Pulmonary artery endothelial cell (primary cell): ENCODE data around the gene PRKCA. TPM values are rescaled to one million over a fixed set of nuclear protein-coding genes. Genes with fewer than 3 reads are reported as not detected.
"Not testable (repeated sequence)": the region's sequence is repeated elsewhere in the genome, so short reads cannot be mapped to it uniquely, and the experiment has no call there.

Experiments used
- DNase-seq: peaks from one replicate; pipeline ENCODE4 v3.0.0-alpha.2; 2011; ENCODE audit warnings: low read depth, low spot score
- total RNA-seq: library from RNA; depleted of rRNA; stranded (reverse); fragments of >200 nt; gene quantifications from 2 replicates; pipeline ENCODE4 v1.2.3, GENCODE V29; 2014

PRKCA gene
- total RNA-seq, 1 donor from 2014 or later, result 10.8 TPM

DNA sequence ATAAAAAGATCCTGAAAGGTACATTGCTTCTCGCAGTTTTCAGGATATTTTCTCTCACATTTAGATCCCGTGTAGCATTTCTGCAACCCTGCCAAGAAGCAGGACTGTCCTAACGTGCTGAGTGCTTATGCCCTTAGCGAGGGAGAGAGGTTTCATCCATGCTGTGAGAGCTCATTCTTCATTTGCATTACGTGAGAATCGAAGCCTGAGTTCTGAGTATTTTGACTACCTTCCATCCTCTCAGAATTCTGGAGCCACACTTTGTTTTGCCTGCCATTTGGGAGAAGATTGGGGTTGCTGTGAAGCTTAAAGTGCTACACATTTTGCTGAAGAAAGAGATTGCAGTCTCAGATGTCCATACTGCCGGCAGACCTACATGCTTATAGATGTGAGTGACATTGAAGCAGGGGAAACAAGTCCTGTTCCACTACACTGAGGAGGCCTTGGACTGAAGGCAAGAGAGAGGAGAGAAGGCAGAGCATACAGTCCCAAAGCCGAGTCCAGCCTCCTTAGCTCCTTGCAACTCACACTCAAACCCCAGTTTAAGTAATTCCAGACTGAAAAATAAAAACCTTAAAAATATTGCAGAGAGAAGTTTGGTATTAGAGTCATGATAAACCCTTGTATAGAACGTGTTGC, 183.0 kb downstream of the PRKCA start:
- no peak for DNase-seq

- no peak for DNase-seq
Observed at GRCh38 chr17:66487121-66487520, 184.7 kb downstream of the PRKCA start.

- DNase-seq, result no peak
Observed at GRCh38 chr17:66487981-66488468, 185.6 kb downstream of the PRKCA start.

DNA sequence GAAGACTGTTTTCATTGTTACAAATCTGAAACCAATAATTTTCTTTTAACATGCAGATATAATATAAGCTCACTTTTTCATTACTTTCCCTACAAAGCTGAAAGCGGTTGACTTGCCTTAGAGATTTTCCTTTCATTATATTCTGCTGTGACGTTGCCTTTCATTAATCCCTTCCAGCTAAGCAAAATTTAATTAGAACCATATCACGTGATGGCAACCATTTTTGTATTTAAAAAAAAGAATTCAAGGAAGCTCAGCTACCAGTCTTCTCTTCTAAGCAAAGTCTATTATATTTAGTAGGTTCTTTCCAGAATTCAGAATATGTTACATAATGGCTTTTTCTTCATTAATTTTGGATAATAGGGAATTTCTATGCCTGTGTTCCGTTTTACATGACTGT, 186.5 kb downstream of the PRKCA start:
- DNase-seq, result no peak

DNA sequence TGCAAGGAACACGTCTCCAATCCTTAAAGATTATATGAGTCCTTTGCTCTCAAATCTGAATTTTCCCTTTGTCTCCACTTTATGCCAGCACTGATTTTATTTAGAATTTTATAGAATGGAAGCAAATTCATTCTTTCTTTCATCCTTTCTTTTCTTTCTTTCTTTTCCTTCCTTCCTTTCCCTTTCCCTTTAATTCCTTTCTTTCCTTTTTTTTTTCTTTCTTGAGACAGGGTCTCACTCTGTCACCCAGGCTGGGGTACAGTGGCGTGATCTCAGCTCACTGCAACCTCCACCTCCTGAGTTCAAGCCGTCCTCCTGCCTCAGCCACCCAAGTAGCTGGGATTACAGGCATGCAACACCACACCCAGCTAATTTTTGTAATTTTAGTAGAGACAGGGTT, 187.2 kb downstream of the PRKCA start:
- DNase-seq, result not testable (repeated sequence)

- DNase-seq, result no peak
Observed at GRCh38 chr17:66491213-66491612, 188.8 kb downstream of the PRKCA start.

DNA sequence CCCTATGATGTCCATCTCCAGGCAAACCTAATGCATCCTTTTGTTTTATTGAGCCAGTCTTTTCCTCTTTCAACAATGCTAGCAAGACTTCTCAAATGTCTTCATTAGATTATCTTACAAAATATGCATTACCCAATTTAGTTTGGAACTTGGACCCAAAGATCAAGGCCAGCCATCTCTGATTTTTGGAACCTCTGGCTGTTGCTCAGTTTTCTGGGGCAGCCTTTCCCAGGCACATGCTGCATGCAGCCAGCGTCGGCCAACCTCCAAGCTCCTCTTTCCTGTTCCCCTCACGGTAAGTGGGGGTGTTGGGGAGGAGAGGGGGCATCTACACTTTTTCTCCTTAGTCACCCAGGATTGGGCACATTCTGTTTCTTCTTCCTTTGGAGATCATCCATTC, 189.3 kb downstream of the PRKCA start:
- no peak for DNase-seq

GRCh38 chr17:66492080-66492479, 189.7 kb downstream of the PRKCA start:
- DNase-seq, result no peak

DNA sequence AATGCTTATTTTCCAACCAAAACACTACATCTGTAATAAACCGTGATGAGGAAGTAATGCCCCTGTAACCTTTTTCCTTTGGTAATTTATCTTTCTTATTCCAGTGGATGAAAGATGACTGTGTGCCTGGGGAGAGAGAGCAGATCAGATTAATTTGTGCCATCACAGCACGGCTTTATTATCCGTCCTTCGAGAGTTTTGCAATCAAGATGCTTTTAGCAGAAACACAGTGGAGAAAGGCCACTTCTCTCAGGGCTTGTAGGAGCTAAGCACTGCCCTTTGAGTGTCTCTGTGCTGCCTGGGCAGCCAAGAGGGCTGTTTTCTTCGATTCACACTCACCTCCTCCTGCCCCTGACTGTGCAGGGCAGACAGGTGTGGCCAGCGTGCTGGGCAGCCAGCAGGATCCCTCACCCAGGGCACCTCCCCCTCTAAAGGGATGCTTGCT, 190.2 kb downstream of the PRKCA start:
- no peak for DNase-seq

GRCh38 chr17:66493283-66494019, 191.0 kb downstream of the PRKCA start:
- DNase-seq, result no peak

DNA sequence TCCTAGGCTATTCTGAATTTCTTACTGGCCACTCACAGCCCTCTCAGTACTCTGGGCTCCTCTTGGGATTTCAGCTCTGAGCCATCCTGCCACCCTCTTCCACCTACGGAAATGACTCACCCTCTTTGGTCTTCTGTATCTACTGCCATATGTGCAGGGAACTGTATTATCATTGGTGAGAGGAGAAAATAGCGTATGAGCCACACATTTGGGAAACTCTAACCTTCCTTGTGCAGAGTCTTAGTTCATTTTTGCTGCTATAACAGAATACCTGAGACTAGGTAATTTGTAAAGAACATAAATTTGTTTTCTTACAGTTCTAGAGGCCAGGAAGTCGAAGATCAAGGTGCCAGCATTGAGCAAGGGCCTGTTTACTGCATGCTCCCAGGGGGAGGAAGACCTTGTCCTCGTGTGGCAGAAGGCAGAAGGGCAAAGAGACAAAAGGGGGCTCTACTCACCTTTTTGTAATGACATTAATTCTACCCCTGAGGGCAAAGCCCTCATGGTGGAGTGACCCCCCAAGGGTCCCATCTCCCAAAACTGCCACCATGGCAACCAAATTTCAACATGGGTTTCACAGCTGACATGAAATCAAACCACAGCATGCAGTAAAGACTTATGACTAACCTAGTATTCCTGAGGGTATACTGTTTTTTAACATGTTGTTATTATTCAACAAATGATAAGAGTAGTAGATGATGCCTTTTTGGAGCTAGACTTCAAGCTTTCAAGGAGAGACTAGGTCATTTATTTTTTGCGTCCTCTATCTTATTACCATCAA, 191.8 kb downstream of the PRKCA start:
- peak; percentile 35 for DNase-seq

DNA sequence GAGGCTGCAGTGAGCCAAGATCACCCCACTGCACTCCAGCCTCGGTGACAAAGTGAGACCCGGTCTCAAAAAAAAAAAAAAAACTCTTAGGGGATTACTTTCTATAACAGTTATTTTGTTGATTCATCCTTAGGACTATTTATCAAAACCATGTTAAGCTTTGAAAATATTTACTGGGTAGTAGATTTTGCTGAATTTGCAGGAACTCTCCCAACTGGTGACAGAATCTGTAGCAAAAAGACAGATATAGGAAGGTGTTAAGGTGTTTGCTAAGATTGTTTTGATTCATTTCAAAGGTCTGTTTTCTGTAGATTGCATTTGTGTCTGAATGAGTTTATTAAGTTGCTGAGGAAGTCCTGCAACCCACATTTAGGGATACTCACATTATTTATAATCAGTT, 192.6 kb downstream of the PRKCA start:
- no peak for DNase-seq

DNA sequence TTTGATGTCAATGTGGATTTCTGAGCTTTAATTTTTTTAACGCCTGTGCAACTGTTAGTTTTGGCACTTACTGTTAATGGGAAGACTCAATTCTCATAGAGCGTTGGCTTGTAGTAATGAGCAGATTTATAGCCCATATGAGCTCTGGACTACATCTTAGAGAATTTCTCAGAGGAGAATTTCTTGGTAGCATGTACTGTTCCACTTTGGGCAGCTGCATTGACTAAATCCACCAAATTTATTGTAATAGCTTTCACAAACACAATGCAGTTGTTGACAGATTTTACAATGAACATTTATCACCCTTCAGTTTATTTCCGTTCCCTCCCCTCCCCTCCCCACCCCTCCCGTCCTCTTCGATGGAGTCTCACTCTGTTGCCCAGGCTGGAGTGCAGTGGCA, 193.9 kb downstream of the PRKCA start:
- DNase-seq, result no peak

DNA sequence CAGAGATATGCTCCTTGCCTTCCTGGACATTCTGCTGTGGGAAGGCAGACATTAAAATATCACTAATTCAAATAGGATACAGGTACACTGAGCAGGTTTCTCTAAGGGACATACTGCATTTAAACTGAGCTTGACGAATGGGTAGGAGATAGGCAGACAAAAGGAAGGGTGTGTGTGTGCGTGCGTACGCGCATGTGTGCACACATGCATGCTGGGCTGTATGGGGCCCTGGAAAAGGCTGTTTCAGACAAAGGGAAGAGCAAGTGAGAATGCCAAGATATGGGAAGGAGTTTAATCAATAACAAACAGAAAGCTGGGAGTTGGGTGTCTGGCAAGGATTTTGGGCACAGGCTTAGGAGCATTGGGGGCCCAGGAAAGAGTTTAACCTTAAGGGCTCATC, 196.2 kb downstream of the PRKCA start:
- no peak for DNase-seq

DNA sequence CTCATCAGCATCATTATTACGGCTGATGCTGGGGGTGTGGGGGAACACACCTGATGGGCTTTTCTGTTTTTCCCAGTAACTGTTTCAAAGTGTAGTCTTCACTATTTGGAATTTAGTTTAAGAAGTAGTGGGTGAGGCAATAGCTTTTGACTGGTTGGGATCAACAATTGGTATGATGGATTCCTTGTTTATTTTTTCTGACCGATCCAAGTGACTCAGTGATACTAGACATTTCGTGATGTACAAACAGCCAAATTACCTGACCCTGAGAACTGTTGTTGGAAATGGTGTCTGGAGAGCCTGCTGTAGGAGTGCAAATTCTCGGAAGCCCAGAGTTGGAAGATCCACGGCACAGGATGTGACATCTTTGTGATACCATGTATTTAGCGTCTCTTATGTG, 204.2 kb downstream of the PRKCA start:
- no peak for DNase-seq

DNA sequence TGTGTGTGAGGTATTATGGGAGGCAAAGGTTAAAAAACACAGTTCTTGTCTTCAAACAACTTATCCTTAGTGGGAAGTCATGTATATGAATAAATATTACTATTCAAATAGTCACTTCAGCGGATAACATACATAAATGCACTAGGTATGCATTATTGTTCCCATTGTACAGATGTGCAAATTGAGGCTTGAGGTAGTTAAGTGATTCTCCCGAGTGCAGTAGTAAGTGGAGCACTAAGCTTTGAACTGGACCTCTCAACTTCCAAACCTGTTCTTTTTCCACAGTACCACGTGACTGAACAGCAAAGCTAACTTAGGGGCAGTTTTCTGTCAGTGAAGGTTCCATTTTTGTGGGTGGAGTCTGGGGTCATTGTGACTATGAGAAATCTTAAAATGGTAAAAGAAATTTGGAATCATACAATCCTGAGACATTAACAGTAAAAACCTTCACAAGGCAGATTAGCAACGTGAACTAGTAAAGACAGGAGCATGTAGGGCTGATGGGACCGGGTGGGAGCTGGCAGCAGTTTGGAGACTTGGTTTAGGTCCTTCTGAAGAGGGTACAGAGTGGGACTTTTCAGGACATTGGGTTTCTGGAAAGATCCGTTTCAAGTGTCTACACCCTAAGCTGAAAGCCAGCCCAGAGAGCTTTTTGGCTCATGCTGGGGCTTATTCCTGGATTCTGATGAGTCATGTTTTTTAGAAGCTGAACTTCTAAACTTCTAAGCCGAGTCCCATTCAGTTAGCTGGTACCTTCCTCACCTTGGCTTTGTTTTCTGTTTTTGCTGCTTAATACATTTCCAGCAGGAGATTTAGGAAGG, 204.9 kb downstream of the PRKCA start:
- DNase-seq, result no peak

DNA sequence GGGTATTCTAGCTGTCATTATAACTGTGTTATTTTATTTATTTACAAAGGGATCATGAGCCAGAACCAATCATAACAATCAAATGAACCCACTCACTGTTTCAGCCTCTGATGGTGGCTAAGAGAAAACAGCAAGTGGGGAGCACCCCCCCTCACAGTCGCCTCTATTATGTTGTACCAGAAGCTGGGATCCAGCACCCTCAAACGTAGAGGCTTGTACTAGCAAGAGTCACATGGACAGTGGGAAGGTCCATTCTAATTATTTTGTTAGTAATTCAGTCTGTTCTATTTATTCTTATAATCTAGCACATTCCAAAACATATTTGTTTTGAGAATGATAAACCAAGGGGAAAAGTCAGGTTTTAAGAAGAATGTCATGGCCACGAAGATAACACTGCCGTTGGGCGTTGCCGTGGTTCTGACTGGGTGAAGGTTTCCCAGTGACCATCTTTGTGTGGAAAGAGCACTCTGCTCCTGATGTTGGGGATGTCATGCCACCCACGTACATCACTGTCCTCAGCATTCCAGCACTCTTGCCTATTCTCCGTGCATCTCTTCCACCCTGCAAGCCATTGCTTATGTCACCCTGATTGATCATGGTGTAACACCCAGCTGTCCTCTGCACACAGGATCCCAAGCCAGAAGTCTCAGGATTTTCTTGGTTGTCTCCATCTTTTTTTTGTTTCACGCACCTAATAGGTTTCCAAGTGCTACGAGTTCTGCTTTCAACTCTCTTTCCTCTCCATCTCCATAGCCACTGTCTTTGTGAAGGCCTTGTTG, 205.8 kb downstream of the PRKCA start:
- no peak for DNase-seq

DNA sequence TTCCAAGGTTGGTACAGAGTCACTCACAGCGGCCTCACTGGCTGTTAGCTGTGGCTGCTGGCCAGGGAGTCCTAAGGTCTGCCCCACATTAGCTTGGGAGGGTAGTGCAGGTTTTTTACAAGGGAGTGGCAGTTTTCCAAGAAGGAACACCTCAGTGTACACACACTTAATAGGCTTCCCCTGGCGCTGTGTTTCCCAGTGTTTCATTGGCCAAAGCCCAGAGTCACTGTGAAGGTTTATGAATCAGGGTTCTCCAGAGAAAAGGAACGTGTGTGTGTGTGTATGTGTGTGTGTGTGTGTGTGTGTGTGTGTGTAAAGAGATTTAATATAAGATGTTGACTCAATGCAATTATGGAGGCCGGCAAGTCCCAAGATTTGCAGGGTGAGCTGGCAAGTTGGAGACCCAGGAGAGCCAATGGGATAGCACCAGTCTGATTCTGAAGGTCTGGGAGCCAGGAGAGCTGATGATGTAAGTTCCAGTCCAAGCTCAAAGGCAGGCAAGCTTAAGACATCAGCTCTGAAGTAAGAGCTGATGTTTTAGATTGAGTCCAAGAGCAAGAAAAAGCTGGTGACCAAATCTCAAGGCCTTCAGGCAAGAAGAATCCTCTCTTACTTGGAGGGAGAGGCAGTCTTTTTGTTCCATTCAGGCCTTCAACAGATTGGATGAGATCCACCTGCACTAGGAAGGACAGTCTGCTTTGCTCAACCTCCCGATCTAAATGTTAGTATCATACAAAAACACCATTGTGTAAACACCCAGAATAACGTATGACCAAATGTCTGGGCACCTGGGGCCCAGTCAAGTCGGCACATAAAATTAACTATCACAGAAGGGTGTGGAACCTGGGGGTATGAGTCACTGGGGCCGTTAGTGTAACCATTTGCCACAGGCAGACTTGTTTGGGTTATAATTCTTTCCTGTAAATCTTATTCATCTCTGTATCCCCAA, 206.8 kb downstream of the PRKCA start:
- no peak for DNase-seq

GRCh38 chr17:66509926-66510325, 207.5 kb downstream of the PRKCA start:
- DNase-seq, result no peak
